Natural killer cell (primary cell): ENCODE results near the gene AHR. TPM values are rescaled to one million over a fixed set of nuclear protein-coding genes. Genes with fewer than 3 reads are reported as not detected.

Source experiments
- ATAC-seq, 3 donors: fragments of 150-1000 bp in 2 of 3; fragments of 200-7000 bp in 1 of 3; cut with Tn5 transposase; 1 replicate in 1 of 3; 2 replicates in 2 of 3; pipeline ENCODE4 v1.10.0; 2021; ENCODE audit warnings: mild to moderate bottlenecking in 2 of 3, moderate library complexity in 2 of 3
- DNase-seq, 2 donors: peaks; one replicate each; pipeline versions ENCODE4 v3.0.0 to v3.0.0-alpha.2; 2013 to 2021; ENCODE audit warnings: mixed read lengths in 1 of 2
- H3K27ac ChIP-seq: one replicate; pipeline ENCODE4 v1.5.1; 2013; ENCODE audit warnings: mild to moderate bottlenecking, low read length
- H3K27me3 ChIP-seq: one replicate; pipeline ENCODE4 v1.6.1; 2013; ENCODE audit warnings: low read length; ENCODE audit not compliant: control insufficient read depth, insufficient read depth
- H3K36me3 ChIP-seq: one replicate; pipeline ENCODE4 v1.6.1; 2013; ENCODE audit warnings: low read length; ENCODE audit not compliant: control insufficient read depth, insufficient read depth
- H3K4me1 ChIP-seq: one replicate; pipeline ENCODE4 v1.6.1; 2013; ENCODE audit warnings: low read length; ENCODE audit not compliant: control insufficient read depth, insufficient read depth
- H3K4me3 ChIP-seq: one replicate; pipeline ENCODE4 v1.5.1; 2013; ENCODE audit warnings: low read length
- H3K9me3 ChIP-seq: one replicate; pipeline ENCODE4 v1.6.1; 2013; ENCODE audit warnings: low read length; ENCODE audit not compliant: control insufficient read depth, insufficient read depth
- H3K27ac Mint-ChIP-seq, 2 donors: one replicate each; pipeline ENCODE4 v1.8.0; 2022; ENCODE audit warnings: mild to moderate bottlenecking in 2 of 2, mixed read lengths in 2 of 2, moderate library complexity in 1 of 2
- H3K27me3 Mint-ChIP-seq, 2 donors: one replicate each; pipeline ENCODE4 v1.8.0; 2022; ENCODE audit warnings: low read depth in 2 of 2, mixed read lengths in 2 of 2
- H3K36me3 Mint-ChIP-seq: one replicate; pipeline ENCODE4 v1.8.0; 2022; ENCODE audit warnings: mixed read lengths
- H3K4me1 Mint-ChIP-seq, 2 donors: one replicate each; pipeline ENCODE4 v1.8.0; 2022; ENCODE audit warnings: mixed read lengths in 2 of 2
- H3K4me3 Mint-ChIP-seq: one replicate; pipeline ENCODE4 v1.8.0; 2022; ENCODE audit warnings: mild to moderate bottlenecking, moderate library complexity, mixed read lengths
- H3K9me3 Mint-ChIP-seq, 2 donors: one replicate each; pipeline ENCODE4 v1.8.0; 2022; ENCODE audit warnings: mixed read lengths in 2 of 2
- CTCF ChIP-seq: fragments of 200-600 bp; IDR thresholded peaks from one replicate; pipeline ENCODE4 v1.8.0; 2022; ENCODE audit warnings: antibody characterized with exemption
- WGBS: methylation state at CpG from one replicate; pipeline ENCODE4 v1.1.7; 2013; ENCODE audit warnings: missing lambda C conversion rate; ENCODE audit not compliant: insufficient coverage; 5-methylcytosine and 5-hydroxymethylcytosine counted together
- intact Hi-C: fragments of 100-400 bp; cut with micrococcal nuclease; formaldehyde crosslinking; loops from one replicate; pipeline ENCODE4 v1.14.2; 2022
- total RNA-seq, 4 donors: library from RNA; stranded (reverse); fragments of 120-200 nt in 1 of 4; gene quantifications; one replicate each; pipeline versions ENCODE4 v1.2.3 to v1.2.4, GENCODE V29; 2013 to 2022

The AHR gene
- total RNA-seq, 3 donors from 2014 or later (not counting 1 experiment from before 2014, with no cell fraction given): 20.7 to 54.7 (median 44.9) TPM

GRCh38 chr7:17297243-17297642 lies 1.2 kb upstream of the AHR start:
- intact Hi-C loops: loop anchor here (5.0 kb wide), 1 partner anchor 270 kb away; no protein-coding TSS in a partner anchor
- Histone ChIP-seq H3K27me3 (no peaks in the 10 kb centered on the region), H3K4me1 (no peaks in the 10 kb centered on the region), H3K27ac (peak overlapping the region; percentile 59), H3K9me3 (no peaks in the 10 kb centered on the region), H3K36me3 (no peaks in the 10 kb centered on the region), H3K4me3 (no peak overlapping the region)
- ATAC-seq (no peak), DNase-seq (peak in 1 of 2 donors; percentile 22)
- Mint-ChIP-seq H3K36me3 (no peaks in the 10 kb centered on the region), H3K9me3 (peaks cover 0 to 2% of the 10 kb centered on the region in 2 donors), H3K4me1 (peaks cover 27% of the 10 kb centered on the region in 2 donors), H3K4me3 (peak overlapping the region; percentile 92), H3K27ac (peak overlapping the region; percentile 65 to 88), H3K27me3 (no peaks in the 10 kb centered on the region)
- 2% methylated on average over 2 of the region's 2 CpGs for WGBS
- TF ChIP-seq CTCF: no peak

- Mint-ChIP-seq H3K4me3 (peak overlapping the region; percentile 92), H3K36me3 (no peaks in the 10 kb centered on the region), H3K4me1 (peaks cover 27% of the 10 kb centered on the region in 2 donors), H3K27me3 (no peaks in the 10 kb centered on the region), H3K27ac (peak overlapping the region; percentile 70 to 88), H3K9me3 (peaks cover 0 to 2% of the 10 kb centered on the region in 2 donors)
- TF ChIP-seq CTCF: no peak
- Histone ChIP-seq H3K4me1 (no peaks in the 10 kb centered on the region), H3K27ac (peak overlapping the region; percentile 79), H3K36me3 (no peaks in the 10 kb centered on the region), H3K27me3 (no peaks in the 10 kb centered on the region), H3K9me3 (no peaks in the 10 kb centered on the region), H3K4me3 (peak overlapping the region; percentile 76)
- peak; percentile 52 to 71 for DNase-seq
- intact Hi-C loops: loop anchor here (1.0 to 5.0 kb wide), 2 partner anchors 65 to 272 kb away; no protein-coding TSS in a partner anchor
- WGBS: under 1% methylated on average over 81 of the region's 81 CpGs
- peak; percentile 46 to 65 (median 56) for ATAC-seq
Observed at GRCh38 chr7:17298840-17299482, 509 bp downstream of the AHR start.

GRCh38 chr7:17299483-17299991 lies 1.1 kb downstream of the AHR start:
- H3K4me1 Mint-ChIP-seq: peaks cover 27% of the 10 kb centered on the region in 2 donors

More at GRCh38 chr7:17299483-17299991, 1.1 kb downstream of the AHR start:
- H3K27me3 Mint-ChIP-seq: no peaks in the 10 kb centered on the region
- peak overlapping the region; percentile 92 for H3K4me3 Mint-ChIP-seq
- Histone ChIP-seq H3K36me3 (no peaks in the 10 kb centered on the region), H3K27ac (peak overlapping the region; percentile 79), H3K27me3 (no peaks in the 10 kb centered on the region), H3K4me1 (no peaks in the 10 kb centered on the region), H3K9me3 (no peaks in the 10 kb centered on the region), H3K4me3 (peak overlapping the region; percentile 76)
- DNase-seq (peak in 1 of 2 donors; percentile 55), ATAC-seq (peak; percentile 13 to 26 (median 18))
- peaks cover 0 to 2% of the 10 kb centered on the region in 2 donors for H3K9me3 Mint-ChIP-seq
- WGBS: 0% methylated on average over 12 of the region's 13 CpGs
- H3K36me3 Mint-ChIP-seq: no peaks in the 10 kb centered on the region
- intact Hi-C loops: loop anchor here (5.0 kb wide), 1 partner anchor 272 kb away; no protein-coding TSS in a partner anchor
- peak overlapping the region; percentile 70 to 88 for H3K27ac Mint-ChIP-seq
- TF ChIP-seq CTCF: no peak
